ENCODE data around the gene EXOG.
"Not testable (repeated sequence)": the region's sequence is repeated elsewhere in the genome, so short reads cannot be mapped to it uniquely, and the experiment has no call there.

The EXOG gene

DNA sequence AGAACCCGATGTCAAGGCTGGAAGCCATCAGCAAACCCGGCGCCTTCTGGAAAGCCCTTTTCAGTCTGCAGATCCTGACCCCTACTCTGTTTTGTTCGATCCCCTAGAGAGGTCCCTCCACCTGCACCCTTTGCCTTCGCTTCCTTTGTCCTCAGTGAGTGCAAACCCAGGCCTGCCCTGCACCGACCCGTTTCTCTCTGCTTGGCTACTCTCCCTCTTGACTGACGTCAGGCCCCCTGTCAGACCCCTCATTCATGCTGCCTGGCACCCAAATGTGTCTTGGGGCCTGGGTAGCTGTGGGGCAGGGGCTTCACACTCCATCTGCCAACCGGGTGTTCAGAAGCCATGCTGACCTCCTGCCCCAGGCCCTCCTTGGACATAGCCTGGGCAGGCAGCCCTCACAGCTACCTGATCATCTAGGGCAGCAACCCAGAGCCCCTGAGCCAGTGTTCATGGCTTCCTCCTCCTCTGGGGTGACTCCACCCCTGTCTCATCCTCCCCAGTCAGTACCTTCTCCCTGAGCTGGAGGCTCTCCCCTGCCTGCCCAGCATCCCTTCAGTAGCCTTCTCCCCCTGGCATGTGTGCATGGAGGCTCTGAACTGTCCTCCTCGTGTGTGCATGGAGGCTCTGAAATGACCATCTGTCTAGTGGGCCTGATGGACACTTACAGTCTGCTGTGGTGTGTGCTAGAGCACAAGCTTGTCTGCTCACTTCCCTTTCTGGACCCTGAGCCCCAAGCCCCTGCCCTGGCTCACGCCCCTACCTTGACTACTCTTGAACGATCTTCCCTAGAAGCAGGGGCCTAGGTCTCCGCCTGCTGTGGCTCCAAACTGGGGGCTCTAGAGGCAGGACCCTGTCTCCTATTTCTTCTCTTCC is 69.4 kb downstream of the EXOG start:
- no peak for DNase-seq

DNA sequence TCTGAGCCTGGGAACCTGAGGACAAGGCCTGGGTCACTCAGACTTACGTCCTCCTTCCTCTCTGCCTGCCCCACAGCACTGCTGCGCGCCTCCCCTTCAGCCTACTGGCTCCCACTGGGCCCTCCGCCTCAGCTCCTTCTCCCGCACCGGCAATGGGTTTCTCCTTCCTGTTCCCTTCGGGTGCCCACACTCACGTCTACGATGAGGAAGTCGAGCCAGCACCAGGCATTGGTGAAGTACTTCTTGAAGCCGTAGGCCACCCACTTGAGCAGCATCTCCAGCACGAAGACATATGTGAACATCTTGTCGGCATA is 70.0 kb downstream of the EXOG start:
- no peak for DNase-seq

DNA sequence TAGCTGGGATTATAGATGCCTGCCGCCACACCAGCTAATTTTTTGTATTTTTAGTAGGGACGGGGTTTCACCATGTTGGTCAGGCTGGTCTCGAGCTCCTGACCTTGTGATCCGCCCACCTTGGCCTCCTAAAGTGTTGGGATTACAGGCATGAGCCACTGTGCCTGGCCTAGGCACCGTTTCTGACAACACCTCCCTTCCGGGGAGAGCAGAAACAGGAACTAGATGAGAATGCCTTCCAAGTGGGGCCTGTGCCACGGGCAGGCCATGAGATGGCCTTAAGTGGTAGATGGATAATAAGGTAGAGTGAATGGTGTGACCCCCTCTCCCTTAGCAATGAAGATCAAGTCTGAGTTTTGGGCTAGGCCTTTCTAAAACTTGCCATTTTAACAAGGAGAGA is 70.7 kb downstream of the EXOG start:
- not testable (repeated sequence) for DNase-seq

DNA sequence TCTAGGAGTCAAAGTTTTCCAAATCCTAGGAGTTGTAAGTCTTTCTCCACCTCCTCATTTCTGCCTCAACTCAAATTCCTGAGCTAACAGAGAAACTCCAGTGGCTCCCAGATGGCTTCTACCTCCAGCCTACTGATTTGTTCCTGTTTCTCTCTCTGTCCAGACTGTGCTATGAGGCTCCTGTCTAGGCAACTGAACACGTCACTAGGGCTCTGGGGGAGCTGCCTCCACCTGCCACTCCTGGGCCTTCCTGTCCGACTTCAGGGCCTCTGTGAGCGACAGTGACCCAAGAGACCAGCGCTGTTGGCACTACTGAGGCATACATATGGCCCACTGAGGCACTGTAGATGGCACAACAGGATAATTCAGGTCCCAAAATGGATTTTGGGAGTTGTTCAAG is 71.4 kb downstream of the EXOG start:
- no peak for DNase-seq

DNA sequence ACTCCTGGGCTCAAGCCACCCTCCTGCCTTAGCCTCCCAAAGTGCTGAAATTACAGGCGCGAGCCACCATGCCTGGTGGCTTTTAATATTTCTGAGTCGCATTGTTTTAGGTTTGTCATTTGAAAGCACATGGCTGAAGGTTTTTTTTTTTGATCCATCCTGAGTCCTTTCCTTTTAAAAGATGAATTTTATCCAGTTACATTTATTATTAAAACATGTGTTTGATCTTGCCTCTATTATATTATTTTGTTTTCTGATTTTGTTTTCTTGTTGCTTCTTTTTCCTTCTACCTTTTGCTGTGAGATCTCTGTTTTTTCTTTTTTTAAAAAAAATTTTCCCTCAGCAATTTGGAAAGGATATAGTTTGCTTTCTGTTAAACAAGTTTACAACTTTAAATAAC is 77.0 kb downstream of the EXOG start:
- no peak for DNase-seq

DNA sequence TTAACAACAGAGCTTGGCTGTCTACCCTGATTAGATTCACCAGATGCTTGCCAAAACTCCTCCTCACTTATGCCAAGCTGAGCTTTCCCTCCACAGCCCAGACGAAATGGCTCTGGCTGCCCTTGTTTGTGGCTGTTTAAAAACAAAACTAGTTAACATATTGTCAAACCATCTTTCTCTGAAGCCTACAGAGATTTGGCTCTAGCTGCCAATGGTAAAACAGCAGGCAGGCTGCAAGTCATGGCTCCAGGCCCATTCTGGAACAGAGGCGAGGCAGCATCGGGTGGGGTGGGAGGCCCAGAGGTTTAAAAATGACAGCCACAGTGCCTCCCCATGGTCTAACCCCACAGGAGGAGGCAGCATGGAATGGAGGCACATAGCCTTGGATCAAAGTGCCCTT is 77.4 kb downstream of the EXOG start:
- DNase-seq: no peak

DNA sequence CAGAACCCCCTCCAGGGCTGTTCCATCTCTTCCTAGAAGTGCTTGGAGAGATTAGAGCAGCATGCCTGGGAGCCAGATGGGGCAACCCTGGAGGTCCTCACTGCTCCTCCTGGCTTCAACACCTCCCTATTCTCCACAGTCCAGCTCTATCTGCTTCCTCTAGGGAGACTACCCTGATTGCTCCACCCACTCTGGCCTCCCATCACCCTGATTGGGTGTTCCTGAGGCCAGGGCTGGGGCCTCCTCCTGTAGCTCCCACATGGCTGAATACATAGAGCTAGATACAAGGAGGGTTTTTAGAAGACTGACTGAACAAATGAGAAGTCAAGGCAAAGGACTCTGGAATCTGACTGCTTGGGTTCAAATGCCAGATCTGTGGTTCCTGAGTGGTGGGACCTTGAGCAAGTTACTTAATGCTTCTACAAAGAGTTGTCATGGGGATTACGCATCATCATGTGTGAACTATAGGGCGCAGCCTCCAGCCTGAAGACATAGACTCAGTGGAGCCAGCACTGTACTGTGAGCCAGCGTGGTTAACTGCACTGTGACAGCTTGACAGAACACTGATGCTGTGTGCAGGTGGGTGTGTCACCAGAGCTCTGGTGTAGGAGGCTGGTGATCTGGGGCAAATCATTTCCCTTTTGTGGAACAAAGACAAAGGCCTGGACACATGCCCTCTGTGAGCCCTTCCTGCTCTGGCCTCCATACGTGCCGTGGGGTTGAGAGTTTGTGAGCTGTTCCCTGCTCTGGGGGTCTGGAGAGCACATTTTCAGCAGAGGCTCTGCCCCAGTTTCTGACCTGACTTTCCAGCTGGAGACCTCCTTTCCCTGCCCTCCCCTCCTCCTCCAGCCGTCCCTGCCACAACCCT is 78.5 kb downstream of the EXOG start:
- DNase-seq: no peak

DNA sequence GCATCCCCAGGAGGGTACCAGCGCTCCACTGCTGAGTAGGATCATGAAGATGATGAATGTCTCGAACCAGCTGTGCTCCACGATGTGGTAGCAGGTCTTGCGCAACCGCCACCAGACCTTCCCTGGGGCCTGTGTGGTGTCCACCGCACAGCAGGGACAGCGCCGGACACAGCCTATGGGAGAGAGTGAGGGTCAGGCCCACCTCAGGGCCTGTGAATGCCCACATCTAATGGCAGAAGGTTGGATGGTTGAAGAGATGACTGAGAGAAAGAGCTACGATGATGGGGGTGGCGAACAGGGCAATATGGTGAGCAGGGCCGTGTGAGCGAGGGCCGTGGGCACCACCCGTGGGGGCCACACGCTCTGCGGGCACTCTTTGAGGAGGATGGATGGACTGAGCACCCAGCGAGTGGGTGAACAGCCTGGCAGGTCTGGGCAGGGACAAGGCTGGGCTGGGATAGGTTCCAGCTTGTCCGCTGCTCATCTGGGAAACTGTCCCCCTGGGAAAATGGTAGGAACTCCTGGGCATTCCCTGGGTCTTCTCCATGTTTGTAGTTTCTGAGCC is 79.2 kb downstream of the EXOG start:
- no peak for DNase-seq

Measured in stimulated activated CD4-positive, alpha-beta T cell treated with anti-CD3 and anti-CD28 coated beads, Interleukin-4, amount 100 ng/mL, for 1 hour (primary cell).